Measurements from ENCODE around the gene TRIM69. TPM values are rescaled to one million over a fixed set of nuclear protein-coding genes. Genes with fewer than 3 reads are reported as not detected.
"Not testable (repeated sequence)": the region's sequence is repeated elsewhere in the genome, so short reads cannot be mapped to it uniquely, and the experiment has no call there.

The TRIM69 gene
- total RNA-seq, 1 donor from 2014 or later = 12.3 TPM

- H3K36me3 ChIP-seq (ENCODE audit: control insufficient read depth, insufficient read depth, low read length) = peaks cover 2% of the 10 kb centered on the region
- H3K4me3 ChIP-seq (ENCODE audit: low read depth, low read length) = no peak overlapping the region
- no peak for DNase-seq (ENCODE audit: low read depth)
- H3K27me3 ChIP-seq (ENCODE audit: control insufficient read depth, insufficient read depth, low read length) = no peaks in the 10 kb centered on the region
- TF ChIP-seq CTCF (IDR thresholded peaks at IDR 0.05; ENCODE audit: insufficient read depth, low read length, poor library complexity, severe bottlenecking) = no peak
These were observed 697 bp upstream of the TRIM69 start for GRCh38 chr15:44735482-44736180.

- no peak for DNase-seq (ENCODE audit: low read depth)
- TF ChIP-seq CTCF (IDR thresholded peaks at IDR 0.05; ENCODE audit: insufficient read depth, low read length, poor library complexity, severe bottlenecking) = peak; percentile 66
- Histone ChIP-seq H3K4me3 (ENCODE audit: low read depth, low read length) (no peak overlapping the region), H3K27me3 (ENCODE audit: control insufficient read depth, insufficient read depth, low read length) (no peaks in the 10 kb centered on the region), H3K36me3 (ENCODE audit: control insufficient read depth, insufficient read depth, low read length) (no peaks in the 10 kb centered on the region)
These were observed 2.1 kb downstream of the TRIM69 start for GRCh38 chr15:44738340-44738984.

DNA sequence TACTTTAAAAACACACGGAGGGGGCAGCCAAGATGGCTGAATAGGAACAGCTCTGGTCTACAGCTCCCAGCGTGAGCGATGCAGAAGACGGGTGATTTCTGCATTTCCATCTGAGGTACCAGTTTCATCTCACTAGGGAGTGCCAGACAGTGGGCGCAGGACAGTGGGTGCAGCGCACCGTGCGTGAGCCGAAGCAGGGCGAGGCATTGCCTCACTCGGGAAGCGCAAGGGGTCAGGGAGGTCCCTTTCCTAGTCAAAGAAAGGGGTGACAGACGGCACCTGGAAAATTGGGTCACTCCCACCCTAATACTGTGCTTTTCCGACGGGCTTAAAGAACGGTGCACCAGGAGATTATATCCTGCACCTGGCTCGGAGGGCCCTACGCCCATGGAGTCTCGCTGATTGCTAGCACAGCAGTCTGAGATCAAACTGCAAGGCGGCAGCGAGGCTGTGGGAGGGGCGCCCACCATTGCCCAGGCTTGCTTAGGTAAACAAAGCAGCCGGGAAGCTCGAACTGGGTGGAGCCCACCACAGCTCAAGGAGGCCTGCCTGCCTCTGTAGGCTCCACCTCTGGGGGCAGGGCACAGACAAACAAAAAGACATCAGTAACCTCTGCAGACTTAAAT lies 3.0 kb downstream of the TRIM69 start:
- not testable (repeated sequence) for H3K4me3 ChIP-seq (ENCODE audit: low read depth, low read length); H3K27me3 ChIP-seq (ENCODE audit: control insufficient read depth, insufficient read depth, low read length); H3K36me3 ChIP-seq (ENCODE audit: control insufficient read depth, insufficient read depth, low read length); DNase-seq (ENCODE audit: low read depth)

DNA sequence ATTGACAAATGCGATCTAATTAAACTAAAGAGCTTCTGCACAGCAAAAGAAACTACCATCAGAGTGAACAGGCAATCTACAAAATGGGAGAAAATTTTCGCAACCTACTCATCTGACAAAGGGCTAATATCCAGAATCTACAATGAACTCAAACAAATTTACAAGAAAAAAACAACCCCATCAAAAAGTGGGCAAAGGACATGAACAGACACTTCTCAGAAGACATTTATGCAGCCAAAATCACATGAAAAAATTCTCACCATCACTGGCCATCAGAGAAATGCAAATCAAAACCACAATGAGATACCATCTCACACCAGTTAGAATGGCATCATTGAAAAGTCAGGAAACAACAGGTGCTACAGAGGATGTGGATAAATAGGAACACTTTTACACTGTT lies 7.1 kb downstream of the TRIM69 start:
- H3K36me3 ChIP-seq (ENCODE audit: control insufficient read depth, insufficient read depth, low read length); DNase-seq (ENCODE audit: low read depth); H3K4me3 ChIP-seq (ENCODE audit: low read depth, low read length); H3K27me3 ChIP-seq (ENCODE audit: control insufficient read depth, insufficient read depth, low read length): not testable (repeated sequence)

- H3K36me3 ChIP-seq (ENCODE audit: control insufficient read depth, insufficient read depth, low read length) = no peaks in the 10 kb centered on the region
- no peak overlapping the region for H3K4me3 ChIP-seq (ENCODE audit: low read depth, low read length)
- DNase-seq (ENCODE audit: low read depth) = no peak
- no peak for TF ChIP-seq CTCF (IDR thresholded peaks at IDR 0.05; ENCODE audit: insufficient read depth, low read length, poor library complexity, severe bottlenecking)
- H3K27me3 ChIP-seq (ENCODE audit: control insufficient read depth, insufficient read depth, low read length) = no peaks in the 10 kb centered on the region
These were observed 17.0 kb downstream of the TRIM69 start for GRCh38 chr15:44753345-44753744.

GRCh38 chr15:44763187-44763586 lies 26.9 kb downstream of the TRIM69 start:
- no peak for TF ChIP-seq CTCF (IDR thresholded peaks at IDR 0.05; ENCODE audit: insufficient read depth, low read length, poor library complexity, severe bottlenecking)
- Histone ChIP-seq H3K27me3 (ENCODE audit: control insufficient read depth, insufficient read depth, low read length) (no peaks in the 10 kb centered on the region), H3K36me3 (ENCODE audit: control insufficient read depth, insufficient read depth, low read length) (no peaks in the 10 kb centered on the region), H3K4me3 (ENCODE audit: low read depth, low read length) (no peak overlapping the region)
- DNase-seq (ENCODE audit: low read depth) = no peak

Measured in kidney epithelial cell (primary cell).